ENCODE results near the gene CERS5. TPM values are rescaled to one million over a fixed set of nuclear protein-coding genes. Genes with fewer than 3 reads are reported as not detected.
"Not testable (repeated sequence)": the region's sequence is repeated elsewhere in the genome, so short reads cannot be mapped to it uniquely, and the experiment has no call there.

Gene CERS5
- total RNA-seq, 2 donors from 2014 or later = 27.6 to 41.7 TPM

DNA sequence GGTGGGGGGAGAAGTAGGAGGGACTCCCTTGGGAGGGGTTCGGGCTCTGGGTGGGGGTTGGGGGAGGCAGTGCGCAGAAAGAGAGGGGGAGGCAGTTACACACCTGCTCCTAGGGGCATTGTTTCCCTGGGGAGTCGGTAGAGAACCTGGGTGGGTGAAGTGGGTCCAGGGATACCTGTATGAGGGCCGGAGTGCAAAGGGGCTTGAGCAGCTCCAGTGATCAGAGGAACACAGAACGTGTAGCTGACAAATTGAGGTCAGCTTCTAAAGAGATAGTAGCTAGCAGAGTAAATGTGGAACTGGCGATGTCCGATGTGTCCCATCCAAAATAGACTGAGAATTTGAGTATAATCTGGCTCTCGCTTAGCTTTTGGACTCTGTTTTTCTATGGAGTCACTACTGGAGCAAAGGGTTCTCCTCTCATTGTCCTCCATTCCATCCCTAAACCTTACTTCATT is 81.5 kb downstream of the CERS5 start:
- H3K4me1 ChIP-seq (replicated peaks) = no peaks in the 10 kb centered on the region
- TF ChIP-seq POLR2A (IDR thresholded peaks at IDR 0.05) (no peak), CTCF (IDR thresholded peaks at IDR 0.05) (no peak), POLR2AphosphoS5 (IDR thresholded peaks at IDR 0.05) (no peak)
- peak overlapping the region; percentile 95 to 97 for H3K27ac ChIP-seq
- DNase-seq (ENCODE audit: low spot score) = no peak
- H3K27me3 ChIP-seq (replicated peaks; ENCODE audit: insufficient read depth) = no peaks in the 10 kb centered on the region
- no peaks in the 10 kb centered on the region for H3K9me3 ChIP-seq
- 3% methylated on average over 8 of the region's 8 CpGs for WGBS
- intact Hi-C loops (cut with DNase I) = loop anchor here (5.0 kb wide), 1 partner anchor 82 kb away; the partner anchor contains the start of gene CERS5
- H3K36me3 ChIP-seq = peaks cover 0 to 5% of the 10 kb centered on the region in 2 donors
- peak overlapping the region; percentile 91 to 99 for H3K4me3 ChIP-seq

DNA sequence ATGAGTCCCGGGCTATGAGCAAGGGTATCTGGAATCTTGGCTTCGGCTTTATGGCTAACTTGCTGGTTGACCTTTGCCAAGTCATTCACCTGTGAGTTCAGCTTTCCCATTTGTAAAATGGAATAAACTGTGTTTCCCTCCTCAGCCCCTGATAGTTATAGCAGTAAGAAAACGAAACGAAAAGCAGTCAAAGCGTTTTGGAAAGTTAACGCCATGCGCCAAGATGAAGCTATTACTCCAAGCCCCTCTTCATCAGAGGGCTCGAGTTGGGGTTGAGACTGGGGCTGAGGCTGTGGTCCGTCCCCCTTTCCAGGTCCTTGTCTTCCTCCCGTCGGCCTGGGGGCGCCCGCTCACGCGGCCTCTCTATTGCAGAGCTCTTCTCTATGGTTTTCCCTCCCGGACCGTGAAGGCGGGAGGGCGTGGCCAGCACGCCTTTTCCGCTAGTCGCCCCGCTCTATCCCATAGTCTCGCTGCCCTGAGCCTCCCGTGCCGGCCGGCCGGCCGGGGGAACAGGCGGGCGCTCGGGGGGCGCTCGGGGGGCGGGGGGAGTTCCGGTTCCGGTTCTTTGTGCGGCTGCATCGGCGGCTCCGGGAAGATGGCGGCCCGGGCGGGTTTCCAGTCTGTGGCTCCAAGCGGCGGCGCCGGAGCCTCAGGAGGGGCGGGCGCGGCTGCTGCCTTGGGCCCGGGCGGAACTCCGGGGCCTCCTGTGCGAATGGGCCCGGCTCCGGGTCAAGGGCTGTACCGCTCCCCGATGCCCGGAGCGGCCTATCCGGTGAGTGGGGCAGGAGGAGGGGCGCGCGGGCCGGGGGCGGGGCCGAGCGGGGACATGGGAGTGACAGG is 82.2 kb downstream of the CERS5 start, which contains the start of gene SMARCD1:
Gene SMARCD1 (plus strand): TSS at position 568 of the 840 bp plus-strand sequence. CDS start 28 bp downstream, at position 596.
- DNase-seq (ENCODE audit: low spot score) = peak; percentile 90
- WGBS = under 1% methylated on average over 59 of the region's 69 CpGs
- H3K27me3 ChIP-seq (replicated peaks; ENCODE audit: insufficient read depth) = no peaks in the 10 kb centered on the region
- H3K9me3 ChIP-seq = no peaks in the 10 kb centered on the region
- peak within 1 kb of the TSS; percentile 95 to 97 for H3K27ac ChIP-seq
- peaks cover 0 to under 1% of the 10 kb centered on the region in 2 donors for H3K36me3 ChIP-seq
- H3K4me1 ChIP-seq (replicated peaks) = no peaks in the 10 kb centered on the region
- intact Hi-C loops (cut with DNase I) = loop anchor here (5.0 kb wide), 1 partner anchor 82 kb away; the partner anchor contains the start of gene CERS5
- TF ChIP-seq POLR2AphosphoS5 (IDR thresholded peaks at IDR 0.05) = peak; percentile 61
- TF ChIP-seq CTCF (IDR thresholded peaks at IDR 0.05) = peak in 3 of 4 experiments; percentile 45 to 57 (median 53)
- TF ChIP-seq POLR2A (IDR thresholded peaks at IDR 0.05) = no peak
- peak within 1 kb of the TSS; percentile 91 to 99 for H3K4me3 ChIP-seq

- intact Hi-C loops (cut with DNase I); H3K27me3 ChIP-seq (replicated peaks; ENCODE audit: insufficient read depth); H3K4me1 ChIP-seq (replicated peaks); DNase-seq (ENCODE audit: low spot score); H3K9me3 ChIP-seq; H3K36me3 ChIP-seq: not testable (repeated sequence)
- peak overlapping the region; percentile 95 to 97 for H3K27ac ChIP-seq
- H3K4me3 ChIP-seq = peak overlapping the region; percentile 91 to 99
- WGBS = 39% methylated on average over 7 of the region's 7 CpGs
Observed at GRCh38 chr12:50084409-50084774, 82.8 kb downstream of the CERS5 start.

- no peaks in the 10 kb centered on the region for H3K36me3 ChIP-seq
- no peaks in the 10 kb centered on the region for H3K27me3 ChIP-seq (replicated peaks; ENCODE audit: insufficient read depth)
- intact Hi-C loops (cut with DNase I) = no loop called here
- H3K9me3 ChIP-seq = no peaks in the 10 kb centered on the region
- 74% methylated on average over 1 of the region's 1 CpG for WGBS
- H3K27ac ChIP-seq = no peak overlapping the region
- H3K4me1 ChIP-seq (replicated peaks) = no peaks in the 10 kb centered on the region
- no peak for DNase-seq (ENCODE audit: low spot score)
- H3K4me3 ChIP-seq = no peak overlapping the region
- no peak for TF ChIP-seq POLR2A (IDR thresholded peaks at IDR 0.05)
- TF ChIP-seq POLR2AphosphoS5 (IDR thresholded peaks at IDR 0.05) = no peak
- TF ChIP-seq CTCF (IDR thresholded peaks at IDR 0.05) = no peak
Observed at GRCh38 chr12:50083301-50083700, 83.9 kb downstream of the CERS5 start.

GRCh38 chr12:50082644-50083043 is 84.5 kb downstream of the CERS5 start:
- 72% methylated on average over 7 of the region's 7 CpGs for WGBS
- intact Hi-C loops (cut with DNase I) = no loop called here
- Histone ChIP-seq H3K27me3 (replicated peaks; ENCODE audit: insufficient read depth) (no peaks in the 10 kb centered on the region), H3K27ac (no peak overlapping the region), H3K4me1 (replicated peaks) (no peaks in the 10 kb centered on the region), H3K9me3 (no peaks in the 10 kb centered on the region), H3K4me3 (no peak overlapping the region), H3K36me3 (no peaks in the 10 kb centered on the region)
- no peak for DNase-seq (ENCODE audit: low spot score)
- TF ChIP-seq POLR2AphosphoS5 (IDR thresholded peaks at IDR 0.05) = no peak
- TF ChIP-seq POLR2A (IDR thresholded peaks at IDR 0.05) = no peak
- TF ChIP-seq CTCF (IDR thresholded peaks at IDR 0.05) = no peak

All from prostate gland (tissue), 2 donors.